HuH-7 (cell line): Measurements from ENCODE around the gene VAV2.
"Not testable (repeated sequence)": the region's sequence is repeated elsewhere in the genome, so short reads cannot be mapped to it uniquely, and the experiment has no call there.

Experiments
- DNase-seq: peaks from one replicate; pipeline ENCODE4 v3.0.0; 2011; ENCODE audit warnings: low spot score

VAV2 gene

GRCh38 chr9:133968966-133969617 is 23.0 kb downstream of the VAV2 start:
- no peak for DNase-seq

- DNase-seq: no peak
These were observed 23.7 kb downstream of the VAV2 start for GRCh38 chr9:133968428-133968827.

- no peak for DNase-seq
These were observed 24.9 kb downstream of the VAV2 start for GRCh38 chr9:133967024-133967741.

- DNase-seq: no peak
These were observed 27.7 kb downstream of the VAV2 start for GRCh38 chr9:133964463-133964862.

GRCh38 chr9:133963166-133963565 is 29.0 kb downstream of the VAV2 start:
- DNase-seq: no peak

- DNase-seq: no peak
These were observed 29.8 kb downstream of the VAV2 start for GRCh38 chr9:133962341-133962740.

GRCh38 chr9:133961226-133962165 is 30.6 kb downstream of the VAV2 start:
- no peak for DNase-seq

- DNase-seq: no peak
These were observed 31.5 kb downstream of the VAV2 start for GRCh38 chr9:133960568-133961129.

- DNase-seq: no peak
These were observed 32.1 kb downstream of the VAV2 start for GRCh38 chr9:133959966-133960567.

- no peak for DNase-seq
These were observed 33.0 kb downstream of the VAV2 start for GRCh38 chr9:133959171-133959570.

- no peak for DNase-seq
These were observed 33.4 kb downstream of the VAV2 start for GRCh38 chr9:133958756-133959155.

GRCh38 chr9:133957772-133958171 is 34.4 kb downstream of the VAV2 start:
- DNase-seq: not testable (repeated sequence)

- no peak for DNase-seq
These were observed 34.8 kb downstream of the VAV2 start for GRCh38 chr9:133957328-133957727.

- DNase-seq: no peak
These were observed 35.5 kb downstream of the VAV2 start for GRCh38 chr9:133956520-133957076.

GRCh38 chr9:133955821-133956411 is 36.2 kb downstream of the VAV2 start:
- no peak for DNase-seq

GRCh38 chr9:133954862-133955529 is 37.1 kb downstream of the VAV2 start:
- no peak for DNase-seq

GRCh38 chr9:133953976-133954709 is 38.0 kb downstream of the VAV2 start:
- no peak for DNase-seq

GRCh38 chr9:133953621-133953975 is 38.5 kb downstream of the VAV2 start:
- no peak for DNase-seq

GRCh38 chr9:133952598-133953550 is 39.2 kb downstream of the VAV2 start:
- no peak for DNase-seq
